GDM1 (cell line): ENCODE results near the gene ENOX2.
"Not testable (repeated sequence)": the region's sequence is repeated elsewhere in the genome, so short reads cannot be mapped to it uniquely, and the experiment has no call there.

Experiments
- DNase-seq: peaks from one replicate; lab custom pipeline; 2025; lab: John Stamatoyannopoulos, UW

Gene ENOX2

GRCh38 chrX:130746709-130747342 is 156.2 kb downstream of the ENOX2 start:
- DNase-seq: no peak

GRCh38 chrX:130746077-130746476 is 156.9 kb downstream of the ENOX2 start:
- no peak for DNase-seq

- no peak for DNase-seq
These were observed 161.4 kb downstream of the ENOX2 start for GRCh38 chrX:130741584-130741983.

GRCh38 chrX:130741151-130741550 is 161.9 kb downstream of the ENOX2 start:
- DNase-seq: no peak

GRCh38 chrX:130738638-130739195 is 164.3 kb downstream of the ENOX2 start:
- DNase-seq: no peak

GRCh38 chrX:130734713-130735112 is 168.3 kb downstream of the ENOX2 start:
- DNase-seq: no peak

GRCh38 chrX:130728208-130728607 is 174.8 kb downstream of the ENOX2 start:
- DNase-seq: no peak

- DNase-seq: no peak
These were observed 176.3 kb downstream of the ENOX2 start for GRCh38 chrX:130726661-130727060.

- no peak for DNase-seq
These were observed 177.5 kb downstream of the ENOX2 start for GRCh38 chrX:130725519-130725918.

- DNase-seq: no peak
These were observed 183.6 kb downstream of the ENOX2 start for GRCh38 chrX:130719413-130719812.

GRCh38 chrX:130718137-130718536 is 184.9 kb downstream of the ENOX2 start:
- DNase-seq: no peak

GRCh38 chrX:130716781-130717413 is 186.1 kb downstream of the ENOX2 start:
- DNase-seq: no peak

GRCh38 chrX:130716346-130716745 is 186.7 kb downstream of the ENOX2 start:
- no peak for DNase-seq

- no peak for DNase-seq
These were observed 187.7 kb downstream of the ENOX2 start for GRCh38 chrX:130715299-130715698.

- DNase-seq: no peak
These were observed 188.3 kb downstream of the ENOX2 start for GRCh38 chrX:130714665-130715064.

- DNase-seq: no peak
These were observed 188.9 kb downstream of the ENOX2 start for GRCh38 chrX:130714135-130714534.

- DNase-seq: not testable (repeated sequence)
These were observed 193.8 kb downstream of the ENOX2 start for GRCh38 chrX:130709178-130709577.

- DNase-seq: no peak
These were observed 197.4 kb downstream of the ENOX2 start for GRCh38 chrX:130705591-130705990.

GRCh38 chrX:130704053-130705038 is 198.7 kb downstream of the ENOX2 start:
- no peak for DNase-seq

GRCh38 chrX:130702867-130703707 is 199.9 kb downstream of the ENOX2 start:
- DNase-seq: no peak

- DNase-seq: no peak
These were observed 202.4 kb downstream of the ENOX2 start for GRCh38 chrX:130700629-130701028.
